HepG2 (cell line): Measurements from ENCODE around the gene MST1. TPM values are rescaled to one million over a fixed set of nuclear protein-coding genes. Genes with fewer than 3 reads are reported as not detected.
A peak's percentile ranks its signal among the peaks of the same experiment; 100 is the strongest.

Source experiments
- CHCHD3 ChIP-seq: sonication (generic); formaldehyde crosslinking; IDR thresholded peaks from 2 replicates; pipeline ENCODE4 v1.8.0; 2022; ENCODE audit warnings: mild to moderate bottlenecking, missing genetic modification reagents, moderate library complexity
- CHD4 ChIP-seq: fragments of 200-600 bp; sonication (generic); IDR thresholded peaks from 2 replicates; pipeline ENCODE4 v1.7.0; 2017; ENCODE audit warnings: mild to moderate bottlenecking, low read length, borderline replicate concordance
- FOXM1 ChIP-seq: sonication (generic); formaldehyde crosslinking; IDR thresholded peaks from 2 replicates; pipeline ENCODE4 v1.5.0; 2020; ENCODE audit warnings: missing genetic modification reagents
- GATAD2A ChIP-seq: IDR thresholded peaks from 2 replicates; pipeline ENCODE4 v1.6.1; 2016
- HES4 ChIP-seq: sonication (generic); formaldehyde crosslinking; IDR thresholded peaks from 2 replicates; pipeline ENCODE4 v1.9.0; 2021; ENCODE audit warnings: mild to moderate bottlenecking, missing genetic modification reagents, borderline replicate concordance
- KLF6 ChIP-seq: IDR thresholded peaks from 2 replicates; pipeline ENCODE4 v1.8.0; 2016; ENCODE audit warnings: missing biosample characterization, missing genetic modification reagents
- MAF1 ChIP-seq: sonication (generic); formaldehyde crosslinking; IDR thresholded peaks from 2 replicates; pipeline ENCODE4 v1.5.0; 2020; ENCODE audit warnings: missing genetic modification reagents, borderline replicate concordance
- REPIN1 ChIP-seq: sonication (generic); formaldehyde crosslinking; IDR thresholded peaks from 2 replicates; pipeline ENCODE4 v1.8.0; 2022; ENCODE audit warnings: missing genetic modification reagents, low read depth, mild to moderate bottlenecking, borderline replicate concordance
- SALL2 ChIP-seq: sonication (generic); formaldehyde crosslinking; IDR thresholded peaks from 2 replicates; pipeline ENCODE4 v1.8.1; 2023; ENCODE audit warnings: mild to moderate bottlenecking, missing genetic modification reagents, inconsistent platforms
- SIN3A ChIP-seq: IDR thresholded peaks from 2 replicates; pipeline ENCODE4 v1.6.1; 2011; ENCODE audit warnings: low read depth, mild to moderate bottlenecking, control low read depth, low read length, borderline replicate concordance
- TAF1 ChIP-seq: sonication (generic); formaldehyde crosslinking; IDR thresholded peaks from 2 replicates; pipeline ENCODE4 v1.4.0; 2020; ENCODE audit warnings: missing genetic modification reagents
- ZFP37 ChIP-seq: sonication (generic); formaldehyde crosslinking; IDR thresholded peaks from 2 replicates; pipeline ENCODE4 v1.4.0; 2020; ENCODE audit warnings: missing genetic modification reagents, borderline replicate concordance
- ZNF33A ChIP-seq: sonication (generic); formaldehyde crosslinking; IDR thresholded peaks from 2 replicates; pipeline ENCODE4 v1.5.1; 2020; ENCODE audit warnings: missing genetic modification reagents, mild to moderate bottlenecking, moderate library complexity, borderline replicate concordance
- ZNF446 ChIP-seq: sonication (generic); formaldehyde crosslinking; IDR thresholded peaks from 2 replicates; pipeline ENCODE4 v1.5.0; 2020; ENCODE audit warnings: mild to moderate bottlenecking, missing genetic modification reagents
- ZNF567 ChIP-seq: sonication (generic); formaldehyde crosslinking; IDR thresholded peaks from 2 replicates; pipeline ENCODE4 v1.8.1; 2023; ENCODE audit warnings: mild to moderate bottlenecking, missing genetic modification reagents, borderline replicate concordance
- ZNF672 ChIP-seq: sonication (generic); formaldehyde crosslinking; IDR thresholded peaks from 2 replicates; pipeline ENCODE4 v1.8.1; 2022; ENCODE audit warnings: missing genetic modification reagents
- ZNF891 ChIP-seq: sonication (generic); formaldehyde crosslinking; IDR thresholded peaks from 2 replicates; pipeline ENCODE4 v1.5.0; 2020; ENCODE audit warnings: mild to moderate bottlenecking, missing genetic modification reagents
- polyA plus RNA-seq, 8 experiments: library from polyadenylated mRNA; depleted of rRNA in 3 of 8; stranded (reverse) in 7 of 8; unstranded in 1 of 8; fragments of >200 nt; fragmentation: Illumina TruSeq in 4 of 8; extraction: Trizol in 4 of 8; gene quantifications; 2 replicates each; pipeline versions ENCODE4 v1.2.1 to v1.2.3, GENCODE V29; 2011 to 2016; ENCODE audit warnings: low read depth in 4 of 8, missing spikeins in 1 of 8, mixed read lengths in 1 of 8; ENCODE audit not compliant: insufficient read depth in 1 of 8
- total RNA-seq, 5 experiments: library from RNA; depleted of rRNA; stranded (reverse); fragments of >200 nt; fragmentation: Illumina TruSeq; extraction: Trizol; gene quantifications; 2 replicates each; pipeline ENCODE4 v1.2.3, GENCODE V29; 2016; ENCODE audit warnings: low read depth in 1 of 5
- TF ChIP-seq, protein P1 (sequence below): sonication (generic); formaldehyde crosslinking; IDR thresholded peaks from 2 replicates; pipeline ENCODE4 v1.4.0; 2020; ENCODE audit warnings: missing genetic modification reagents, borderline replicate concordance
- TF ChIP-seq, protein P2 (sequence below): sonication (generic); formaldehyde crosslinking; IDR thresholded peaks from 2 replicates; pipeline ENCODE4 v1.8.0; 2023; ENCODE audit warnings: mild to moderate bottlenecking, missing genetic modification reagents
- TF ChIP-seq, protein P3 (sequence below): IDR thresholded peaks from 2 replicates; pipeline ENCODE4 v1.6.1; 2016; ENCODE audit warnings: missing biosample characterization, missing genetic modification reagents, low read depth
- TF ChIP-seq, protein P4 (sequence below): sonication (generic); formaldehyde crosslinking; IDR thresholded peaks from 2 replicates; pipeline ENCODE4 v1.5.0; 2020; ENCODE audit warnings: missing genetic modification reagents
- TF ChIP-seq, protein P5 (sequence below): sonication (generic); formaldehyde crosslinking; IDR thresholded peaks from 2 replicates; pipeline ENCODE4 v1.5.1; 2020; ENCODE audit warnings: missing genetic modification reagents, mild to moderate bottlenecking, borderline replicate concordance
- TF ChIP-seq, protein P6 (sequence below): sonication (generic); formaldehyde crosslinking; IDR thresholded peaks from 2 replicates; pipeline ENCODE4 v1.5.0; 2020; ENCODE audit warnings: missing genetic modification reagents

MST1 gene
- total and polyA plus RNA-seq, 2 of the 13 experiments (the other 11 are each of a cell fraction or from before 2014, with no cell fraction given) = 189 to 452 TPM

DNA sequence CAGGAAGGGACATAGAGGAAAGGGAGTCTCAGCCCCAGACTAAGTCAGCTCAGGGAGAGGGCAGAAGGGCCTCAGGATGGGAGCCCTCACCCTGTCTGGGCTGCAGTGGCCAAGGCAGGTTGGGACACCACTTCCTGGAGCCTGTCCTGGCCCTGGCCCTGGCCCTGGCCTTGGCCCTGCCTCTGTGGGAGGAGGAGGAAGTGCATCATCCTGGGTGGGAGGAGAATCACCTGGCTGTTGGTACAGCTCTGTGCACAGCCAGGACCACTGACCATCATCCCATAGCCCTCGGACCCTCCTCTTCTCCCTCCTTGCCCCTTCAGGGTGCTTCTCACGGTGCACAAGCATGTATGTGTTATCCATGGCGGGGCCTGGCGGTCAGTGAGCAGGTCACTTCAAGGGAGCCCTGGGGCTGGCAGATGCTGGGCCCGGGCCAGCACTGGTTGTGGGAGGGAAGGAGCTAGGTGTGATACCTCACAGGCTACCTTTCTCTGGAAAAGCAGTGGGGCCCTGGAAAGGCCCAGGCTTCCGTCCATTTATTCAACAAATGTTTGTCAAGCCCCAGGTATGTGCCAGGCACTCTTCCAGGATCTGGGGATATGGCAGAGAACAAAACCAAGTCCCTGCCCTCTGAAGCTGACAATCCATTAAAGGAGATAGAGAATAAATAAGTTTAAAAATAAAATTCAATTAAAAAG, 23.3 kb downstream of the MST1 start (continued):
- TF ChIP-seq ZNF33A = no peak
- TF ChIP-seq, protein P1, sequence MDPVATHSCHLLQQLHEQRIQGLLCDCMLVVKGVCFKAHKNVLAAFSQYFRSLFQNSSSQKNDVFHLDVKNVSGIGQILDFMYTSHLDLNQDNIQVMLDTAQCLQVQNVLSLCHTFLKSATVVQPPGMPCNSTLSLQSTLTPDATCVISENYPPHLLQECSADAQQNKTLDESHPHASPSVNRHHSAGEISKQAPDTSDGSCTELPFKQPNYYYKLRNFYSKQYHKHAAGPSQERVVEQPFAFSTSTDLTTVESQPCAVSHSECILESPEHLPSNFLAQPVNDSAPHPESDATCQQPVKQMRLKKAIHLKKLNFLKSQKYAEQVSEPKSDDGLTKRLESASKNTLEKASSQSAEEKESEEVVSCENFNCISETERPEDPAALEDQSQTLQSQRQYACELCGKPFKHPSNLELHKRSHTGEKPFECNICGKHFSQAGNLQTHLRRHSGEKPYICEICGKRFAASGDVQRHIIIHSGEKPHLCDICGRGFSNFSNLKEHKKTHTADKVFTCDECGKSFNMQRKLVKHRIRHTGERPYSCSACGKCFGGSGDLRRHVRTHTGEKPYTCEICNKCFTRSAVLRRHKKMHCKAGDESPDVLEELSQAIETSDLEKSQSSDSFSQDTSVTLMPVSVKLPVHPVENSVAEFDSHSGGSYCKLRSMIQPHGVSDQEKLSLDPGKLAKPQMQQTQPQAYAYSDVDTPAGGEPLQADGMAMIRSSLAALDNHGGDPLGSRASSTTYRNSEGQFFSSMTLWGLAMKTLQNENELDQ (CRISPR knock-in tag) = no peak
- TF ChIP-seq SALL2 = no peak
- TF ChIP-seq MAF1 = no peak
- TF ChIP-seq ZFP37 (CRISPR knock-in tag) = no peak
- peak; percentile 69 for TF ChIP-seq GATAD2A (CRISPR knock-in tag)
- TF ChIP-seq SIN3A = no peak
- TF ChIP-seq, protein P2, sequence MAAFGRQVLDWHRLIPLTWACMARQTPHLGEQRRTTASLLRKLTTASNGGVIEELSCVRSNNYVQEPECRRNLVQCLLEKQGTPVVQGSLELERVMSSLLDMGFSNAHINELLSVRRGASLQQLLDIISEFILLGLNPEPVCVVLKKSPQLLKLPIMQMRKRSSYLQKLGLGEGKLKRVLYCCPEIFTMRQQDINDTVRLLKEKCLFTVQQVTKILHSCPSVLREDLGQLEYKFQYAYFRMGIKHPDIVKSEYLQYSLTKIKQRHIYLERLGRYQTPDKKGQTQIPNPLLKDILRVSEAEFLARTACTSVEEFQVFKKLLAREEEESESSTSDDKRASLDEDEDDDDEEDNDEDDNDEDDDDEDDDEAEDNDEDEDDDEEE (CRISPR knock-in tag) = no peak
- TF ChIP-seq CHCHD3 (CRISPR knock-in tag) = no peak
- TF ChIP-seq, protein P3, sequence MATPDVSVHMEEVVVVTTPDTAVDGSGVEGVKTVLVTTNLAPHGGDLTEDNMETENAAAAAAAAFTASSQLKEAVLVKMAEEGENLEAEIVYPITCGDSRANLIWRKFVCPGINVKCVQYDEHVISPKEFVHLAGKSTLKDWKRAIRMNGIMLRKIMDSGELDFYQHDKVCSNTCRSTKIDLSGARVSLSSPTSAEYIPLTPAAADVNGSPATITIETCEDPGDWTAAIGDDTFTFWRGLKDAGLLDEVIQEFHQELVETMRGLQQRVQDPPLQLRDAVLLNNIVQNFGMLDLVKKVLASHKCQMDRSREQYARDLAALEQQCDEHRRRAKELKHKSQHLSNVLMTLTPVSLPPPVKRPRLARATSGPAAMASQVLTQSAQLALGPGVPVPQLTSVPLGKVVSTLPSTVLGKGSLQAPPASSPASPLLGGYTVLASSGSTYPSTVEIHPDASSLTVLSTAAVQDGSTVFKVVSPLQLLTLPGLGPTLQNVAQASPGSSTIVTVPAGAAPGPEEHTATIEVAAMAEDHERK = no peak
- TF ChIP-seq FOXM1 (CRISPR knock-in tag) = no peak
- TF ChIP-seq, protein P4, sequence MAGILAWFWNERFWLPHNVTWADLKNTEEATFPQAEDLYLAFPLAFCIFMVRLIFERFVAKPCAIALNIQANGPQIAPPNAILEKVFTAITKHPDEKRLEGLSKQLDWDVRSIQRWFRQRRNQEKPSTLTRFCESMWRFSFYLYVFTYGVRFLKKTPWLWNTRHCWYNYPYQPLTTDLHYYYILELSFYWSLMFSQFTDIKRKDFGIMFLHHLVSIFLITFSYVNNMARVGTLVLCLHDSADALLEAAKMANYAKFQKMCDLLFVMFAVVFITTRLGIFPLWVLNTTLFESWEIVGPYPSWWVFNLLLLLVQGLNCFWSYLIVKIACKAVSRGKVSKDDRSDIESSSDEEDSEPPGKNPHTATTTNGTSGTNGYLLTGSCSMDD = no peak
- no peak for TF ChIP-seq KLF6
- TF ChIP-seq, protein P5, sequence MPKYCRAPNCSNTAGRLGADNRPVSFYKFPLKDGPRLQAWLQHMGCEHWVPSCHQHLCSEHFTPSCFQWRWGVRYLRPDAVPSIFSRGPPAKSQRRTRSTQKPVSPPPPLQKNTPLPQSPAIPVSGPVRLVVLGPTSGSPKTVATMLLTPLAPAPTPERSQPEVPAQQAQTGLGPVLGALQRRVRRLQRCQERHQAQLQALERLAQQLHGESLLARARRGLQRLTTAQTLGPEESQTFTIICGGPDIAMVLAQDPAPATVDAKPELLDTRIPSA = no peak
- TF ChIP-seq ZNF567 (CRISPR knock-in tag) = no peak
- peak; percentile 52; the same call in 1 of the 2 replicates for TF ChIP-seq CHD4
- TF ChIP-seq HES4 (CRISPR knock-in tag) = no peak
- TF ChIP-seq TAF1 = peak; percentile 41; the same call in 1 of the 2 replicates
- peak; percentile 79; the same call in 1 of the 2 replicates for TF ChIP-seq ZNF891 (CRISPR knock-in tag)
- TF ChIP-seq ZNF672 (CRISPR knock-in tag) = no peak
- no peak for TF ChIP-seq REPIN1 (CRISPR knock-in tag)
- TF ChIP-seq ZNF446 (CRISPR knock-in tag) = no peak
- TF ChIP-seq, protein P6, sequence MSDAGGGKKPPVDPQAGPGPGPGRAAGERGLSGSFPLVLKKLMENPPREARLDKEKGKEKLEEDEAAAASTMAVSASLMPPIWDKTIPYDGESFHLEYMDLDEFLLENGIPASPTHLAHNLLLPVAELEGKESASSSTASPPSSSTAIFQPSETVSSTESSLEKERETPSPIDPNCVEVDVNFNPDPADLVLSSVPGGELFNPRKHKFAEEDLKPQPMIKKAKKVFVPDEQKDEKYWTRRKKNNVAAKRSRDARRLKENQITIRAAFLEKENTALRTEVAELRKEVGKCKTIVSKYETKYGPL (CRISPR knock-in tag) = no peak
